Measurements from ENCODE around the gene IFNK. TPM values are rescaled to one million over a fixed set of nuclear protein-coding genes. Genes with fewer than 3 reads are reported as not detected.

The IFNK gene
- polyA plus RNA-seq, 1 donor (not counting 4 experiments of a cell fraction or from before 2014, with no cell fraction given): 29.2 TPM

DNA sequence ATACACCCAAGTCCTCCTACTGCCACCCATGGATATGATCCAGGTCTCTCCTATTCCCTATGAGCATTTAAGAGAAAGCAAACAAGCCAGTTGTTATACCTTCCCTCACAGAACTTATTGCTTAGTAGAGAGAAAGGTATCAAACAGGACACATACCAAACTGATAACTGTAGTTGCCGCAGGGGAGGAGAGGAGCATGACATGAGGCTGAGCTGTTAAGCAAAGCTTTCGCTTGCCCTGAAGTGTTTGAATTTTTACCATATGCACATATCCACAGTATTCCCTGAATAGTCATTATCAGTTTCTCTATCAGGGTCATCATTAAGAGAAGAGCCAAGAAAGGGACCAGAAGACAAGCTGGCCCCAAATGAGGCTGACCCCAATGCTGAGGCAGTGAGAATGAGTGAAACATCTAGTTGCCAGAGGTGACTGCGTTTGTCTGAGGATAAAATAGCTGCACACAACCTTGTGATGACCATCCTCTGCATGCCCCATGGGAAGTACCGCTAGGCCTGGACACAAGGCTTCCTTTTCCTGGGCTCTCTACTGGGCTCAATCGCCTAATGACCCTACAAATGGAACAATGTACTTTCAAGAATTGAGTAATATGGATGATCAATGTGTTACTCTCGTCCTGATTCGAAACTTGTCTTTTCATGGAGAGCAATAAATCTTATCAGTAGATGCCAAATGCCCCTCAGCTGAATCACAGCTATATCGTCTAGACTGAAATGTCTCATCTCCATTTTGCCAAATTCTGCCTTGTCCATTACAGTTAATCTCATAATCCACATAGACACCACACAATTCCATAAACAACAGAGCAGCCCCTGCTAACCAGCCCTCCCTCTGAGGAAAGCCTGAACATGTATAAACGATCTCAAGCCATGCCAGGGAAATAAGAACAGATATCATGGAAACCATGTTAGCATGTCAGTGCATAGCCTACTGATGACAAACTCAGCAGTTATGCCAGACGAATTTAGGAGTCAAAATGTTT lies 4.3 kb upstream of the IFNK start:
- peak; percentile 100 for FAIRE-seq
- TF ChIP-seq CTCF (optimal IDR thresholded peaks at IDR 0.05 in 1 of 3, IDR thresholded peaks at IDR 0.05 in 1 of 3, conservative IDR thresholded peaks at IDR 0.05 in 1 of 3; ENCODE audit: extremely low read depth in 1 of 3, insufficient read depth in 2 of 3, low read length in 3 of 3): no peak
- H3K9me1 ChIP-seq (ENCODE audit: control insufficient read depth, extremely low read depth, insufficient read depth, low read length): no peaks in the 10 kb centered on the region
- peaks cover 71% of the 10 kb centered on the region for H3K79me2 ChIP-seq (ENCODE audit: control insufficient read depth, insufficient read depth, low read length)
- H3K27me3 ChIP-seq (ENCODE audit: control insufficient read depth, extremely low read depth, insufficient read depth, low read length): no peaks in the 10 kb centered on the region
- peaks cover 56% of the 10 kb centered on the region for H3K4me1 ChIP-seq (ENCODE audit: control insufficient read depth, extremely low read depth, insufficient read depth, low read length)
- H3K9ac ChIP-seq (ENCODE audit: control insufficient read depth, extremely low read depth, insufficient read depth, low read length): peak overlapping the region; percentile 74
- DNase-seq (ENCODE audit: low read depth, low spot score): peak; percentile 90
- H2AFZ ChIP-seq (ENCODE audit: control insufficient read depth, low read length): no peak overlapping the region
- no peaks in the 10 kb centered on the region for H3K9me3 ChIP-seq (ENCODE audit: control insufficient read depth, low read depth, low read length)
- dilution Hi-C loops (cut with MboI; ENCODE audit: extremely low pct_ligation_motif_present, low sequenced_read_pairs): no loop called here
- H4K20me1 ChIP-seq (ENCODE audit: control insufficient read depth, extremely low read depth, insufficient read depth, low read length): no peaks in the 10 kb centered on the region
- H3K4me2 ChIP-seq (ENCODE audit: control insufficient read depth, extremely low read depth, insufficient read depth, low read depth, low read length): peak overlapping the region; percentile 78
- H3K36me3 ChIP-seq (ENCODE audit: control insufficient read depth in 2 of 2, extremely low read depth in 1 of 2, insufficient read depth in 2 of 2, low read length in 2 of 2): no peaks in the 10 kb centered on the region
- peak overlapping the region in 2 of 3 experiments; percentile 20 to 56 for H3K4me3 ChIP-seq (ENCODE audit: control insufficient read depth in 2 of 3, extremely low read depth in 1 of 3, insufficient read depth in 2 of 3, low read depth in 1 of 3, low read length in 3 of 3)
- H3K27ac ChIP-seq (ENCODE audit: control insufficient read depth, insufficient read depth, low read length): peak overlapping the region; percentile 97

- Histone ChIP-seq H3K27ac (ENCODE audit: control insufficient read depth, insufficient read depth, low read length) (peak overlapping the region; percentile 97), H3K4me3 (ENCODE audit: control insufficient read depth in 2 of 3, extremely low read depth in 1 of 3, insufficient read depth in 2 of 3, low read depth in 1 of 3, low read length in 3 of 3) (peak overlapping the region in 1 of 3 experiments; percentile 4), H3K9ac (ENCODE audit: control insufficient read depth, extremely low read depth, insufficient read depth, low read length) (no peak overlapping the region), H2AFZ (ENCODE audit: control insufficient read depth, low read length) (no peak overlapping the region), H3K36me3 (ENCODE audit: control insufficient read depth in 2 of 2, extremely low read depth in 1 of 2, insufficient read depth in 2 of 2, low read length in 2 of 2) (no peaks in the 10 kb centered on the region), H3K9me3 (ENCODE audit: control insufficient read depth, low read depth, low read length) (no peaks in the 10 kb centered on the region), H3K27me3 (ENCODE audit: control insufficient read depth, extremely low read depth, insufficient read depth, low read length) (no peaks in the 10 kb centered on the region), H4K20me1 (ENCODE audit: control insufficient read depth, extremely low read depth, insufficient read depth, low read length) (no peaks in the 10 kb centered on the region), H3K4me1 (ENCODE audit: control insufficient read depth, extremely low read depth, insufficient read depth, low read length) (peaks cover 68% of the 10 kb centered on the region), H3K9me1 (ENCODE audit: control insufficient read depth, extremely low read depth, insufficient read depth, low read length) (no peaks in the 10 kb centered on the region), H3K79me2 (ENCODE audit: control insufficient read depth, insufficient read depth, low read length) (peaks cover 72% of the 10 kb centered on the region), H3K4me2 (ENCODE audit: control insufficient read depth, extremely low read depth, insufficient read depth, low read depth, low read length) (peak overlapping the region; percentile 78)
- no peak for TF ChIP-seq EZH2 (IDR thresholded peaks at IDR 0.05; ENCODE audit: low read length)
- TF ChIP-seq CTCF (optimal IDR thresholded peaks at IDR 0.05 in 1 of 3, IDR thresholded peaks at IDR 0.05 in 1 of 3, conservative IDR thresholded peaks at IDR 0.05 in 1 of 3; ENCODE audit: extremely low read depth in 1 of 3, insufficient read depth in 2 of 3, low read length in 3 of 3): no peak
- FAIRE-seq: peak; percentile 69
- no peak for DNase-seq (ENCODE audit: low read depth, low spot score)
- dilution Hi-C loops (cut with MboI; ENCODE audit: extremely low pct_ligation_motif_present, low sequenced_read_pairs): no loop called here
Observed at GRCh38 chr9:27520986-27521385, 3.1 kb upstream of the IFNK start.
